A673 (cell line): ENCODE results near the gene ATP10D. TPM values are rescaled to one million over a fixed set of nuclear protein-coding genes. Genes with fewer than 3 reads are reported as not detected.

Source experiments
- BruUV-seq: library from RNA; stranded (reverse); fragments of 400-500 nt; replicated peaks from 2 replicates; lab custom pipeline; 2021; lab: Mats Ljungman, UMichigan
- CTCF ChIA-PET: fragments of 300-600 bp; sonication (Branson Sonifier 250); formaldehyde crosslinking; loops from one replicate; lab custom pipeline; 2022; ENCODE audit warnings: antibody characterized with exemption; lab: Charles Lee
- POLR2A ChIA-PET: fragments of 300-600 bp; sonication (Branson Sonifier 250); formaldehyde crosslinking; loops from one replicate; lab custom pipeline; 2022; ENCODE audit warnings: antibody characterized with exemption; ENCODE audit not compliant: low non-redundant PET; lab: Charles Lee
- DNase-seq: peaks from one replicate; pipeline ENCODE4 v3.0.0-alpha.2; 2015; ENCODE audit warnings: low spot score
- H3K27ac ChIP-seq: fragments of 200-600 bp; sonication (generic); 2 replicates; pipeline ENCODE4 v1.5.1; 2016; ENCODE audit warnings: mixed run types, low read depth, mild to moderate bottlenecking, mixed read lengths, antibody characterized with exemption, low read length; ENCODE audit not compliant: poor library complexity, severe bottlenecking
- H3K27me3 ChIP-seq: fragments of 200-600 bp; sonication (generic); replicated peaks from 2 replicates; pipeline ENCODE4 v1.6.1; 2017; ENCODE audit warnings: mixed run types, low read depth, mild to moderate bottlenecking, mixed read lengths, antibody characterized with exemption, low read length; ENCODE audit not compliant: insufficient read depth, poor library complexity
- H3K36me3 ChIP-seq: fragments of 200-600 bp; sonication (generic); 2 replicates; pipeline ENCODE4 v1.6.1; 2016; ENCODE audit warnings: mixed run types, mild to moderate bottlenecking, mixed read lengths, antibody characterized with exemption, low read length; ENCODE audit not compliant: insufficient read depth, poor library complexity, severe bottlenecking
- H3K4me1 ChIP-seq: fragments of 200-600 bp; sonication (generic); 2 replicates; pipeline ENCODE4 v1.6.1; 2017; ENCODE audit warnings: mixed run types, mild to moderate bottlenecking, mixed read lengths, antibody characterized with exemption, low read length; ENCODE audit not compliant: insufficient read depth, poor library complexity, severe bottlenecking
- H3K4me3 ChIP-seq: fragments of 200-600 bp; sonication (generic); 2 replicates; pipeline ENCODE4 v1.5.1; 2016; ENCODE audit warnings: low read depth, mixed run types, mild to moderate bottlenecking, mixed read lengths, low read length; ENCODE audit not compliant: poor library complexity, severe bottlenecking
- H3K9me3 ChIP-seq: fragments of 200-600 bp; sonication (generic); 2 replicates; pipeline ENCODE4 v1.6.1; 2016; ENCODE audit warnings: mixed run types, low read depth, mild to moderate bottlenecking, mixed read lengths, antibody characterized with exemption, low read length; ENCODE audit not compliant: poor library complexity, severe bottlenecking
- CTCF ChIP-seq: fragments of 300-800, 200-600 bp; sonication (generic); conservative IDR thresholded peaks from 2 replicates; pipeline ENCODE4 v1.5.1; 2017; ENCODE audit warnings: low read depth, mild to moderate bottlenecking, antibody characterized with exemption, low read length, moderate library complexity, mixed read lengths
- EZH2 ChIP-seq: fragments of 200-600 bp; sonication (generic); IDR thresholded peaks from 2 replicates; pipeline ENCODE4 v1.6.1; 2017; ENCODE audit warnings: borderline replicate concordance, low read depth, mild to moderate bottlenecking, mixed read lengths, antibody characterized with exemption, low read length; ENCODE audit not compliant: poor library complexity, severe bottlenecking
- intact Hi-C: fragments of 100-400 bp; cut with micrococcal nuclease; formaldehyde crosslinking; loops from one replicate; pipeline ENCODE4 v1.10.0; 2022; ENCODE audit not compliant: unreplicated experiment
- total RNA-seq: library from RNA; stranded (reverse); gene quantifications from 2 replicates; pipeline ENCODE4 v1.2.3, GENCODE V29; 2021

The ATP10D gene
- total RNA-seq, 1 experiment from 2014 or later, result 16.1 TPM

- POLR2A ChIA-PET, result no interaction called here
- no peak overlapping the region for H3K4me3 ChIP-seq
- H3K27ac ChIP-seq, result no peak overlapping the region
- H3K4me1 ChIP-seq, result no peaks in the 10 kb centered on the region
- no peak for DNase-seq
- TF ChIP-seq CTCF (no peak), EZH2 (no peak)
- no peaks in the 10 kb centered on the region for H3K36me3 ChIP-seq
- no TSS peak for BruUV-seq
- H3K27me3 ChIP-seq, result no peaks in the 10 kb centered on the region
- intact Hi-C loops, result no loop called here
- CTCF ChIA-PET, result no interaction called here
- no peaks in the 10 kb centered on the region for H3K9me3 ChIP-seq
Measured at GRCh38 chr4:47473141-47473750, 11.8 kb upstream of the ATP10D start.

- BruUV-seq, result no TSS peak
- DNase-seq, result no peak
- Histone ChIP-seq H3K9me3 (no peaks in the 10 kb centered on the region), H3K4me3 (no peak overlapping the region), H3K36me3 (no peaks in the 10 kb centered on the region), H3K27ac (no peak overlapping the region), H3K4me1 (no peaks in the 10 kb centered on the region), H3K27me3 (no peaks in the 10 kb centered on the region)
- TF ChIP-seq EZH2 (no peak), CTCF (no peak)
- POLR2A ChIA-PET, result no interaction called here
- intact Hi-C loops, result no loop called here
- CTCF ChIA-PET, result no interaction called here
Measured at GRCh38 chr4:47474799-47475198, 10.3 kb upstream of the ATP10D start.

GRCh38 chr4:47475411-47475810, 9.7 kb upstream of the ATP10D start:
- H3K4me3 ChIP-seq, result no peak overlapping the region
- ChIA-PET POLR2A (no interaction called here), CTCF (no interaction called here)
- H3K36me3 ChIP-seq, result no peaks in the 10 kb centered on the region
- intact Hi-C loops, result no loop called here
- H3K27ac ChIP-seq, result no peak overlapping the region
- no peaks in the 10 kb centered on the region for H3K27me3 ChIP-seq
- H3K9me3 ChIP-seq, result no peaks in the 10 kb centered on the region
- BruUV-seq, result no TSS peak
- TF ChIP-seq EZH2 (no peak), CTCF (no peak)
- DNase-seq, result no peak
- no peaks in the 10 kb centered on the region for H3K4me1 ChIP-seq
